Measurements from ENCODE around the gene CPE. TPM values are rescaled to one million over a fixed set of nuclear protein-coding genes. Genes with fewer than 3 reads are reported as not detected.

CPE gene
- total and polyA plus RNA-seq, 10 of the 15 experiments (the other 5 are each of a cell fraction or from before 2014, with no cell fraction given): 0.05 to 0.14 TPM; not detected in 8

DNA sequence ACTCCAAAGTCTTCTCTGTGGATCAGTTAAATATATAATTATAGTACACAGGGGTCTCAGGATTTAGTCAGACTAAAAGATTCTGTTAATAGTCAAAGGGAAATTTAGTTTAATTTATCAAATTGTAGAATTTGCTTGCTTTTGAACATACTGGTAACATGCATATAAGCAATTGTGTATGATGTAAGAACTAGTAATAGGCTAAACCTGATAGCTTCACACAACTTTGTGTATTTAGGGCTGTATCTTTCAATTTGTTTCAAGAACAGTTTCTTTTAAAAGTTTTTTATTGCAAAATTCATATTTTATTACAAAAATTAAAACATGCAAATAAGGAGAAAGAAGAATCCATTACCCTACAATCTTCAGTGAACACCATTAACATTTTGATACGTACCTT lies 99.5 kb downstream of the CPE start:
- ATAC-seq (no peak), DNase-seq (ENCODE audit: low read depth, low spot score) (no peak), FAIRE-seq (no peak)
- H3K27ac ChIP-seq (ENCODE audit: control insufficient read depth, insufficient read depth): no peak overlapping the region
- no peak overlapping the region for H2AFZ ChIP-seq (ENCODE audit: control insufficient read depth, low read depth, low read length)
- in situ Hi-C loops (cut with MboI) (no loop called here), intact Hi-C loops (cut with micrococcal nuclease; ENCODE audit: unreplicated experiment) (no loop called here)
- CTCF ChIA-PET: interaction anchor here (0.7 to 2.8 kb wide), 2 partner anchors 10 to 15 kb away, joined by 4 to 11 read pairs; no protein-coding TSS in a partner anchor
- TF ChIP-seq SIN3A (IDR thresholded peaks at IDR 0.05; ENCODE audit: low read depth, low read length) (no peak), KLF5 (IDR thresholded peaks at IDR 0.05; ENCODE audit: partially characterized antibody) (no peak), SMC3 (IDR thresholded peaks at IDR 0.05; ENCODE audit: borderline replicate concordance, low read length) (no peak), RAD51 (IDR thresholded peaks at IDR 0.05) (no peak), EP300 (IDR thresholded peaks at IDR 0.05; ENCODE audit: borderline replicate concordance in 1 of 2, control insufficient read depth in 1 of 2, low read depth in 2 of 2, low read length in 2 of 2) (no peak), CHD2 (IDR thresholded peaks at IDR 0.05; ENCODE audit: borderline replicate concordance, low read depth, low read length) (no peak), DPF2 (IDR thresholded peaks at IDR 0.05) (no peak), TCF3 (IDR thresholded peaks at IDR 0.05; ENCODE audit: borderline replicate concordance, insufficient read depth, low read depth, low read length) (no peak), ZNF207 (IDR thresholded peaks at IDR 0.05; ENCODE audit: borderline replicate concordance) (no peak), IKZF1 (conservative IDR thresholded peaks at IDR 0.05) (no peak), WRNIP1 (IDR thresholded peaks at IDR 0.05; ENCODE audit: borderline replicate concordance, low read depth, low read length) (no peak)
- TF ChIP-seq, protein P1, sequence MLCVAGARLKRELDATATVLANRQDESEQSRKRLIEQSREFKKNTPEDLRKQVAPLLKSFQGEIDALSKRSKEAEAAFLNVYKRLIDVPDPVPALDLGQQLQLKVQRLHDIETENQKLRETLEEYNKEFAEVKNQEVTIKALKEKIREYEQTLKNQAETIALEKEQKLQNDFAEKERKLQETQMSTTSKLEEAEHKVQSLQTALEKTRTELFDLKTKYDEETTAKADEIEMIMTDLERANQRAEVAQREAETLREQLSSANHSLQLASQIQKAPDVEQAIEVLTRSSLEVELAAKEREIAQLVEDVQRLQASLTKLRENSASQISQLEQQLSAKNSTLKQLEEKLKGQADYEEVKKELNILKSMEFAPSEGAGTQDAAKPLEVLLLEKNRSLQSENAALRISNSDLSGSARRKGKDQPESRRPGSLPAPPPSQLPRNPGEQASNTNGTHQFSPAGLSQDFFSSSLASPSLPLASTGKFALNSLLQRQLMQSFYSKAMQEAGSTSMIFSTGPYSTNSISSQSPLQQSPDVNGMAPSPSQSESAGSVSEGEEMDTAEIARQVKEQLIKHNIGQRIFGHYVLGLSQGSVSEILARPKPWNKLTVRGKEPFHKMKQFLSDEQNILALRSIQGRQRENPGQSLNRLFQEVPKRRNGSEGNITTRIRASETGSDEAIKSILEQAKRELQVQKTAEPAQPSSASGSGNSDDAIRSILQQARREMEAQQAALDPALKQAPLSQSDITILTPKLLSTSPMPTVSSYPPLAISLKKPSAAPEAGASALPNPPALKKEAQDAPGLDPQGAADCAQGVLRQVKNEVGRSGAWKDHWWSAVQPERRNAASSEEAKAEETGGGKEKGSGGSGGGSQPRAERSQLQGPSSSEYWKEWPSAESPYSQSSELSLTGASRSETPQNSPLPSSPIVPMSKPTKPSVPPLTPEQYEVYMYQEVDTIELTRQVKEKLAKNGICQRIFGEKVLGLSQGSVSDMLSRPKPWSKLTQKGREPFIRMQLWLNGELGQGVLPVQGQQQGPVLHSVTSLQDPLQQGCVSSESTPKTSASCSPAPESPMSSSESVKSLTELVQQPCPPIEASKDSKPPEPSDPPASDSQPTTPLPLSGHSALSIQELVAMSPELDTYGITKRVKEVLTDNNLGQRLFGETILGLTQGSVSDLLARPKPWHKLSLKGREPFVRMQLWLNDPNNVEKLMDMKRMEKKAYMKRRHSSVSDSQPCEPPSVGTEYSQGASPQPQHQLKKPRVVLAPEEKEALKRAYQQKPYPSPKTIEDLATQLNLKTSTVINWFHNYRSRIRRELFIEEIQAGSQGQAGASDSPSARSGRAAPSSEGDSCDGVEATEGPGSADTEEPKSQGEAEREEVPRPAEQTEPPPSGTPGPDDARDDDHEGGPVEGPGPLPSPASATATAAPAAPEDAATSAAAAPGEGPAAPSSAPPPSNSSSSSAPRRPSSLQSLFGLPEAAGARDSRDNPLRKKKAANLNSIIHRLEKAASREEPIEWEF (IDR thresholded peaks at IDR 0.05; ENCODE audit: insufficient replicate concordance, low read depth, low read length): no peak
- TF ChIP-seq, protein P2, sequence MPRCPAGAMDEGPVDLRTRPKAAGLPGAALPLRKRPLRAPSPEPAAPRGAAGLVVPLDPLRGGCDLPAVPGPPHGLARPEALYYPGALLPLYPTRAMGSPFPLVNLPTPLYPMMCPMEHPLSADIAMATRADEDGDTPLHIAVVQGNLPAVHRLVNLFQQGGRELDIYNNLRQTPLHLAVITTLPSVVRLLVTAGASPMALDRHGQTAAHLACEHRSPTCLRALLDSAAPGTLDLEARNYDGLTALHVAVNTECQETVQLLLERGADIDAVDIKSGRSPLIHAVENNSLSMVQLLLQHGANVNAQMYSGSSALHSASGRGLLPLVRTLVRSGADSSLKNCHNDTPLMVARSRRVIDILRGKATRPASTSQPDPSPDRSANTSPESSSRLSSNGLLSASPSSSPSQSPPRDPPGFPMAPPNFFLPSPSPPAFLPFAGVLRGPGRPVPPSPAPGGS (IDR thresholded peaks at IDR 0.05; ENCODE audit: borderline replicate concordance, insufficient read depth, low read depth, low read length, poor library complexity, severe bottlenecking): no peak
- RAD21 ChIA-PET (ENCODE audit: unreplicated experiment): interaction anchor here (2.8 kb wide), 1 partner anchor 10 kb away, joined by 6 read pairs; no protein-coding TSS in a partner anchor
- POLR2A ChIA-PET: no interaction called here
- WGBS (ENCODE audit: insufficient coverage, insufficient replicate concordance, low lambda C conversion rate, missing lambda C conversion rate): 42% methylated on average over 1 of the region's 1 CpG
- H3K4me3 ChIP-seq: no peak overlapping the region
- SMC1A ChIA-PET (ENCODE audit: uncharacterized antibody, unreplicated experiment): interaction anchor here (1.2 to 2.0 kb wide), 2 partner anchors 11 to 347 kb away, joined by 5 read pairs; no protein-coding TSS in a partner anchor
- H3K4me1 ChIP-seq (ENCODE audit: control insufficient read depth, insufficient read depth, low read length): no peaks in the 10 kb centered on the region
- H3K79me2 ChIP-seq (ENCODE audit: control insufficient read depth, insufficient read depth, low read length): no peaks in the 10 kb centered on the region
- H3K36me3 ChIP-seq (ENCODE audit: control insufficient read depth in 2 of 2, insufficient read depth in 2 of 2, low read length in 1 of 2): no peaks in the 10 kb centered on the region
- H3K4me2 ChIP-seq (ENCODE audit: control insufficient read depth, insufficient read depth): no peak overlapping the region
- no peaks in the 10 kb centered on the region; the same call in 2 of the 3 replicates for H3K9me3 ChIP-seq (replicated peaks; ENCODE audit: control insufficient read depth, insufficient read depth, low read length)
- H3K9ac ChIP-seq (ENCODE audit: control insufficient read depth, insufficient read depth, low read length): no peak overlapping the region
- BruUV-seq (replicated peaks): no TSS peak
- no peaks in the 10 kb centered on the region for H4K20me1 ChIP-seq (ENCODE audit: control insufficient read depth, insufficient read depth)
- H3K27me3 ChIP-seq (replicated peaks in 1 of 2; ENCODE audit: control insufficient read depth in 2 of 2, insufficient read depth in 2 of 2, low read length in 1 of 2): no peaks in the 10 kb centered on the region

Data from GM12878 (cell line).